Body of pancreas (tissue), 4 donors: ENCODE data around the gene SLMAP. TPM values are rescaled to one million over a fixed set of nuclear protein-coding genes. Genes with fewer than 3 reads are reported as not detected.

Experiments used
- ATAC-seq: fragments of 150-250 bp; one replicate; pipeline ENCODE4 v1.9.1; 2016
- DNase-seq, 4 donors: peaks; one replicate each; pipeline ENCODE4 v3.0.0-alpha.2; 2019
- H3K27ac ChIP-seq, 4 donors: fragments of 200-600 bp; sonication (generic); 1 replicate in 3 of 4; 2 replicates in 1 of 4; pipeline versions ENCODE4 v1.5.1 to v1.6.1; 2016 to 2019; ENCODE audit warnings: mild to moderate bottlenecking in 1 of 4, mixed read lengths in 1 of 4, moderate library complexity in 1 of 4
- H3K27me3 ChIP-seq, 2 donors: fragments of 200-600 bp; sonication (generic); one replicate each; pipeline ENCODE4 v1.6.0; 2016; ENCODE audit warnings: mild to moderate bottlenecking in 1 of 2
- H3K36me3 ChIP-seq, 2 donors: fragments of 200-600 bp; sonication (generic); replicated peaks in 1 of 2; 2 replicates each; pipeline ENCODE4 v1.5.1; 2016; ENCODE audit warnings: low read depth in 2 of 2; ENCODE audit not compliant: insufficient read depth in 1 of 2
- H3K4me1 ChIP-seq: fragments of 200-600 bp; sonication (generic); one replicate; pipeline ENCODE4 v1.6.0; 2016
- H3K4me3 ChIP-seq, 2 donors: fragments of 200-600 bp; sonication (generic); 1 replicate in 1 of 2; 2 replicates in 1 of 2; pipeline ENCODE4 v1.5.1; 2016 to 2019
- H3K9me3 ChIP-seq, 3 donors: fragments of 200-600 bp; sonication (generic); 1 replicate in 2 of 3; 2 replicates in 1 of 3; pipeline ENCODE4 v1.5.1; 2016
- POLR2A ChIP-seq, 3 donors: fragments of 450-650 bp; IDR thresholded peaks; one replicate each; pipeline ENCODE4 v1.6.1; 2016; ENCODE audit warnings: antibody characterized with exemption in 3 of 3, mild to moderate bottlenecking in 2 of 3
- WGBS, 2 donors: methylation state at CpG; one replicate each; pipeline ENCODE4 v1.1.5; 2017; 5-methylcytosine and 5-hydroxymethylcytosine counted together
- intact Hi-C: fragments of 100-400 bp; cut with DNase I; formaldehyde crosslinking; loops from one replicate; pipeline ENCODE4 v1.15.1; 2023
- total RNA-seq, 2 donors: library from RNA; depleted of rRNA; stranded (reverse); fragments of >200 nt; gene quantifications; one replicate each; pipeline ENCODE4 v1.1.0, GENCODE V29; 2016
- TF ChIP-seq, protein P1 (sequence below), 7 experiments: fragments of 450-650 bp in 4 of 7; fragments of 200-600 bp in 3 of 7; sonication (generic) in 3 of 7; IDR thresholded peaks; one replicate each; pipeline ENCODE4 v1.5.1; 2016 to 2019; ENCODE audit warnings: antibody characterized with exemption in 7 of 7

SLMAP gene
- total RNA-seq, 2 donors from 2014 or later: 36.6 TPM

DNA sequence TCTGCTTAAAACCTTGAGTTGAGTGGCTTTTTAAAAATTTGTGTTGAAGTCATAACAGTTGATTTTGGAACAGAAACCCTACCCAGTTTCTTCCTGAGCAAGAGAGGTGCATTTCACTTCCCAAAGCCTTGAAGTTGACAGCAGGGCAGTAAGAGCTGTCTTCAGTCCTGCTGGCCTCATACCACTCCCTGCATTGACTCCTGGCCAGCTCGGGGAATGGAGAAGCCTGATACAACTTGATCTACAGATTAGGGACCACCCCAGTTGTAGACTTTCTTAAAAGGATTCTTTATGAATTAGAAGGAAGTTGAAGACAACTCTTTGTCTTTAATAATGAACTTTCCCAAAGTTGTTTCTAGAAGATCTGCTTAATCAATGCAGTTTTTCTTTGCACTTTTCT lies 161.5 kb downstream of the SLMAP start:
- intact Hi-C loops: no loop called here
- Histone ChIP-seq H3K36me3 (peaks cover 0 to 4% of the 10 kb centered on the region in 2 donors), H3K9me3 (no peaks in the 10 kb centered on the region), H3K27ac (no peak overlapping the region), H3K4me1 (no peaks in the 10 kb centered on the region), H3K4me3 (no peak overlapping the region), H3K27me3 (no peaks in the 10 kb centered on the region)
- WGBS, 2 donors: 67 to 75% methylated on average over 1 of the region's 1 CpG
- ATAC-seq (no peak), DNase-seq (no peak)
- TF ChIP-seq POLR2A (IDR thresholded peaks at IDR 0.05): no peak
- TF ChIP-seq, protein P1, sequence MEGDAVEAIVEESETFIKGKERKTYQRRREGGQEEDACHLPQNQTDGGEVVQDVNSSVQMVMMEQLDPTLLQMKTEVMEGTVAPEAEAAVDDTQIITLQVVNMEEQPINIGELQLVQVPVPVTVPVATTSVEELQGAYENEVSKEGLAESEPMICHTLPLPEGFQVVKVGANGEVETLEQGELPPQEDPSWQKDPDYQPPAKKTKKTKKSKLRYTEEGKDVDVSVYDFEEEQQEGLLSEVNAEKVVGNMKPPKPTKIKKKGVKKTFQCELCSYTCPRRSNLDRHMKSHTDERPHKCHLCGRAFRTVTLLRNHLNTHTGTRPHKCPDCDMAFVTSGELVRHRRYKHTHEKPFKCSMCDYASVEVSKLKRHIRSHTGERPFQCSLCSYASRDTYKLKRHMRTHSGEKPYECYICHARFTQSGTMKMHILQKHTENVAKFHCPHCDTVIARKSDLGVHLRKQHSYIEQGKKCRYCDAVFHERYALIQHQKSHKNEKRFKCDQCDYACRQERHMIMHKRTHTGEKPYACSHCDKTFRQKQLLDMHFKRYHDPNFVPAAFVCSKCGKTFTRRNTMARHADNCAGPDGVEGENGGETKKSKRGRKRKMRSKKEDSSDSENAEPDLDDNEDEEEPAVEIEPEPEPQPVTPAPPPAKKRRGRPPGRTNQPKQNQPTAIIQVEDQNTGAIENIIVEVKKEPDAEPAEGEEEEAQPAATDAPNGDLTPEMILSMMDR (IDR thresholded peaks at IDR 0.05): no peak

DNA sequence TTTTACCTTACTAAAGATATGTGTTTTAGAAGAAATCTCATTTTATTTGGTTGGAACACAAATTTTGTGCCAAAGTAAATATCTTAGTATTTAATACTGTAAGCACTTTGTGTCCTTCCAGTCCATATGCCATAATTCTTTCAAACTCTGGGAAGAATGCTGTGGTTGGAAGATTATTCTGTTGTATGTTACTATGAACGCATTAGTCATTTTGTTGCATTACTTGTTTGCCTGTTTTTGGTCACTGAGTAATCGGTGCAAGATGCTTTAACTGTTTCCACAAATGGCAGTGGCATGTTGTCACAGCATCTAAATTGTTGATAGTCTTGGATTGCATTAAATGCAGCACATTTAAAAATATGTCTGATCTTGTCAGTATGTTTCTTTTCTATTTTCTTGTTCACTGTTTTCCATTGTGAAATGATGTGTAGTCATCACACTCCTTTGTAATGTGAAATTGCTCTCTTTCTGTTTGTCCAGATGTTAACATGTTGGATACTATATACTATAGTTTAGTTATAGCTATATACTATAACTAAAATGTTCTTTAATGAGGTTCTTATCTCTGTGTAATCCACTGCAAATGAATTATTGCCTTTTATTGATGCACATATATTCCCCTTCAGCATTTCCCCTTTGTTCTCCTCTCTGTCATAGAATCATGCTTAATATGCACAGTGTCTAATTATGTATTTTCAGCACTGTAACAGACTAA lies 162.2 kb downstream of the SLMAP start:
- TF ChIP-seq POLR2A (IDR thresholded peaks at IDR 0.05): no peak
- TF ChIP-seq, protein P1 (IDR thresholded peaks at IDR 0.05): no peak
- ATAC-seq: no peak

GRCh38 chr3:57919987-57920386 lies 163.9 kb downstream of the SLMAP start:
- no peaks in the 10 kb centered on the region for H3K9me3 ChIP-seq
- peaks cover 0 to 5% of the 10 kb centered on the region in 2 donors for H3K36me3 ChIP-seq
- DNase-seq (no peak), ATAC-seq (no peak)
- no peak overlapping the region for H3K4me3 ChIP-seq
- intact Hi-C loops: no loop called here
- H3K4me1 ChIP-seq: no peaks in the 10 kb centered on the region
- no peak overlapping the region for H3K27ac ChIP-seq
- TF ChIP-seq POLR2A (IDR thresholded peaks at IDR 0.05): no peak
- TF ChIP-seq, protein P1 (IDR thresholded peaks at IDR 0.05): no peak
- no peaks in the 10 kb centered on the region for H3K27me3 ChIP-seq

More for the DNA sequence above, 162.2 kb downstream of the SLMAP start:
- Histone ChIP-seq H3K27ac (no peak overlapping the region), H3K36me3 (peaks cover 0 to 5% of the 10 kb centered on the region in 2 donors), H3K27me3 (no peaks in the 10 kb centered on the region), H3K9me3 (no peaks in the 10 kb centered on the region), H3K4me1 (no peaks in the 10 kb centered on the region), H3K4me3 (no peak overlapping the region)
- intact Hi-C loops: no loop called here
- WGBS, 2 donors: 66 to 74% methylated on average over 2 of the region's 2 CpGs
- DNase-seq: no peak

- Histone ChIP-seq H3K27me3 (no peaks in the 10 kb centered on the region), H3K36me3 (peaks cover 0 to 1% of the 10 kb centered on the region in 2 donors), H3K9me3 (no peaks in the 10 kb centered on the region), H3K27ac (no peak overlapping the region), H3K4me1 (no peaks in the 10 kb centered on the region), H3K4me3 (no peak overlapping the region)
- intact Hi-C loops: no loop called here
- TF ChIP-seq POLR2A (IDR thresholded peaks at IDR 0.05): no peak
- TF ChIP-seq, protein P1 (IDR thresholded peaks at IDR 0.05): no peak
- ATAC-seq (no peak), DNase-seq (no peak)
Observed at GRCh38 chr3:57923101-57923500, 167.0 kb downstream of the SLMAP start.

- Histone ChIP-seq H3K36me3 (peaks cover 0 to 1% of the 10 kb centered on the region in 2 donors), H3K27ac (no peak overlapping the region), H3K9me3 (no peaks in the 10 kb centered on the region), H3K27me3 (no peaks in the 10 kb centered on the region), H3K4me1 (no peaks in the 10 kb centered on the region), H3K4me3 (no peak overlapping the region)
- no peak for ATAC-seq
- no peak for TF ChIP-seq POLR2A (IDR thresholded peaks at IDR 0.05)
- TF ChIP-seq, protein P1 (IDR thresholded peaks at IDR 0.05): no peak
- 88 to 97% methylated on average over 2 of the region's 2 CpGs for WGBS, 2 donors
- intact Hi-C loops: no loop called here
- no peak for DNase-seq
Observed at GRCh38 chr3:57923752-57924151, 167.6 kb downstream of the SLMAP start.
